GM13977 (cell line): ENCODE results near the gene LAMC3.

Experiments
- DNase-seq: peaks from one replicate; pipeline ENCODE4 v3.0.0; 2012; ENCODE audit warnings: low spot score
- CTCF ChIP-seq: IDR thresholded peaks from 2 replicates; pipeline ENCODE4 v1.5.1; 2012; ENCODE audit warnings: mild to moderate bottlenecking, control low read depth; ENCODE audit not compliant: insufficient read depth; ENCODE audit errors: extremely low read depth, missing control alignments
- in situ Hi-C: fragments of 300-500 bp; cut with MboI; formaldehyde crosslinking; loops from one replicate; pipeline ENCODE4 v1.12.0; 2022; ENCODE audit warnings: low sequenced_read_pairs, low pct_unique_long_range_greater_than_20kb, mixed read lengths, inconsistent platforms; ENCODE audit not compliant: unreplicated experiment

LAMC3 gene

DNA sequence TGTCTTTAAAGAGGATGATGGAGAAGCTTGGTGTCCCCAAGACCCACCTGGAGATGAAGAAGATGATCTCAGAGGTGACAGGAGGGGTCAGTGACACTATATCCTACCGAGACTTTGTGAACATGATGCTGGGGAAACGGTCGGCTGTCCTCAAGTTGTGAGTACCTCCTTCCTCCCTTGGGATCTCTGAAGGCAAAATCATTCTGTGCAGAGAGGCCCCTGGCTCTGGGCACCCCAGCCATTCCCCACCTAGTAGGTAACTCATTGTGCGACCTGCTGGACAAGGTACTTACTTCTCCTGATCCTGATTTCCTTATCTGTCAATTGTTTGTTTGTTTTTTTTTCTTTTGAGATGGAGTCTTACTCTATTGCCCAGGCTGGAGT lies 108.8 kb downstream of the LAMC3 start:
- in situ Hi-C loops, result no loop called here
- DNase-seq, result no peak
- no peak for TF ChIP-seq CTCF

GRCh38 chr9:131119600-131119999 lies 110.6 kb downstream of the LAMC3 start:
- in situ Hi-C loops, result no loop called here
- TF ChIP-seq CTCF, result no peak
- no peak for DNase-seq

GRCh38 chr9:131120620-131121228 lies 111.8 kb downstream of the LAMC3 start:
- in situ Hi-C loops, result no loop called here
- DNase-seq, result no peak
- no peak for TF ChIP-seq CTCF

- in situ Hi-C loops, result no loop called here
- TF ChIP-seq CTCF, result no peak
- no peak for DNase-seq
Observed at GRCh38 chr9:131121346-131121745, 112.4 kb downstream of the LAMC3 start.

DNA sequence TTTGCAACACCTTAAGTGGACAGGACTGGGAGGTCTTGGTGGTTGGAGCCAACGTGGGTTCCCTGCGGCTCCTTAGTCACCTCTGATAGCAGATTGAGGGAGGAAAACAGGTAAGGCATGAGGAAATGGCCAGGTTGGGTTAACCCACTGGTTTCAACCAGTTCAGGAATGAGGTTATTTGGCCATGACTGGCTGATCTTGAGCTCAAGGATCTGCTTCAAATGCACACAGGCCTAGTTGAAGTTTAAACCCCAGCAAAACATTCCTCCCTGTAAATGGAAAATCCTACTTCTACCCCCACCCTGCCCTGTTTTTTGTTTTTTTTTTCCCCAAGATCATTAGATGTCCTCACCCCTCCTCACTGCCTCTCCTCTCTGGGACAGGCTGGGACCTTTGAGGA lies 113.2 kb downstream of the LAMC3 start:
- in situ Hi-C loops, result no loop called here
- TF ChIP-seq CTCF, result no peak
- DNase-seq, result no peak

DNA sequence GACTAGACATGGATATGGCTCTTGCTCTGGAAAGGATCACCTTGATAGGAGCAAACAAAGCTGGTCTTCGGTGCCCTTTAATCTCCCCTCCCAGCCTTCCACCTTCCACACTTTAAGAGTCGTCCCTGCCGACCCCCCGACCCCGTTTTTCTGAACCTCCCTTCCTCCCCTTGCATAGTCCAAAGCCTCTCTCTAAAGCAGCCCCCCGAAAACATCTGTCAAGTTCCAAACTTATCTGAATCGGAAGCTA lies 116.0 kb downstream of the LAMC3 start:
- no peak for TF ChIP-seq CTCF
- DNase-seq, result no peak
- in situ Hi-C loops, result no loop called here

DNA sequence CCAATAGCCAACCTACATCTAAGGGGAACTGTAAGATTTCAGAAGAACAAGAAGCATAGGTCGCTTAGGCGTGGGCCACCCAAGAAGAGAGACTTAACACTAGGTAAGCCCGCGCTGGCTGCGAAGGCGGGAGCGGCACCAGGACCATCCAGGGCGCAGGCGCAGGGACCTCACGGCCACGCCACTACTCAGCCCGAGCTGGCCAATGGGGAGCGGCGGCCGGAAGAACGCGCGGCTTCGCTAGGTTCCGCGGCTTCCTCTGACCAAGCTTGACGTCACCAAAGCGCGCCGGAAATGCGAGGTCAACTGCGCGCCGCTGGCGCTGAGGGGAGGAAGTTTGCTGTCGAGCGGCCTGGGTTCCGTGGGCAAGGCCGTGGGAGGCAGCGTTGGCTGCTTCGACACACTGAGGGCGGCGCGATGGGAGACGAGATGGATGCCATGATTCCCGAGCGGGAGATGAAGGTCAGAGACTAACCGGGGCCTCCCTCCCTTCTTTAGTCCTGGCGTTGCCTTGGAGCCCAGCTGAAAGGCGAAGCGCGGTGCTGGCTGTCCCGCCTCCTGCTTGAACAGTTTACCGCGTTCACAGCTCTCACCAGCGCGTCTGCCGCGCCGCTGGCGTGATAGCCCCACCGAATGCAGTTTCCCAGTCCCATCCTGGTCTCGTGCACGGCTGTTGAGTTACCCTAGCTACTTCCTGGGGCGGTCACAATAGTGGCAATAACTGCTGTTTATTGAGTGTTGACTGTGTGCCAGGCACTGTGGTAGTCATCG lies 116.5 kb downstream of the LAMC3 start, which contains the start of gene NUP214:
NUP214 (plus strand) TSS at position 299 of the 771 bp plus-strand sequence; CDS start at position 418, 119 bp downstream.
- in situ Hi-C loops, result no loop called here
- DNase-seq, result peak; percentile 98
- TF ChIP-seq CTCF, result no peak
